Lower leg skin (tissue), 3 donors: ENCODE measurements around the gene PTPRT.

ENCODE experiments used
- POLR2A ChIP-seq, 2 donors: fragments of 450-650 bp; IDR thresholded peaks; one replicate each; pipeline ENCODE4 v1.6.1; 2016 to 2017; ENCODE audit warnings: antibody characterized with exemption in 2 of 2, mild to moderate bottlenecking in 1 of 2, moderate library complexity in 1 of 2
- TF ChIP-seq, protein P1 (sequence below), 3 donors: fragments of 450-650 bp; IDR thresholded peaks; one replicate each; pipeline ENCODE4 v1.5.1; 2016; ENCODE audit warnings: antibody characterized with exemption in 3 of 3, mild to moderate bottlenecking in 3 of 3, moderate library complexity in 2 of 3

GRCh38 chr20:43205699-43206098 lies 16.0 kb upstream of the PTPRT start:
- TF ChIP-seq POLR2A (IDR thresholded peaks at IDR 0.05) = no peak
- TF ChIP-seq, protein P1, sequence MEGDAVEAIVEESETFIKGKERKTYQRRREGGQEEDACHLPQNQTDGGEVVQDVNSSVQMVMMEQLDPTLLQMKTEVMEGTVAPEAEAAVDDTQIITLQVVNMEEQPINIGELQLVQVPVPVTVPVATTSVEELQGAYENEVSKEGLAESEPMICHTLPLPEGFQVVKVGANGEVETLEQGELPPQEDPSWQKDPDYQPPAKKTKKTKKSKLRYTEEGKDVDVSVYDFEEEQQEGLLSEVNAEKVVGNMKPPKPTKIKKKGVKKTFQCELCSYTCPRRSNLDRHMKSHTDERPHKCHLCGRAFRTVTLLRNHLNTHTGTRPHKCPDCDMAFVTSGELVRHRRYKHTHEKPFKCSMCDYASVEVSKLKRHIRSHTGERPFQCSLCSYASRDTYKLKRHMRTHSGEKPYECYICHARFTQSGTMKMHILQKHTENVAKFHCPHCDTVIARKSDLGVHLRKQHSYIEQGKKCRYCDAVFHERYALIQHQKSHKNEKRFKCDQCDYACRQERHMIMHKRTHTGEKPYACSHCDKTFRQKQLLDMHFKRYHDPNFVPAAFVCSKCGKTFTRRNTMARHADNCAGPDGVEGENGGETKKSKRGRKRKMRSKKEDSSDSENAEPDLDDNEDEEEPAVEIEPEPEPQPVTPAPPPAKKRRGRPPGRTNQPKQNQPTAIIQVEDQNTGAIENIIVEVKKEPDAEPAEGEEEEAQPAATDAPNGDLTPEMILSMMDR (IDR thresholded peaks at IDR 0.05) = no peak
